ENCODE data around the gene CLPTM1.
A peak's percentile ranks its signal among the peaks of the same experiment; 100 is the strongest.

CLPTM1 gene, protein sequence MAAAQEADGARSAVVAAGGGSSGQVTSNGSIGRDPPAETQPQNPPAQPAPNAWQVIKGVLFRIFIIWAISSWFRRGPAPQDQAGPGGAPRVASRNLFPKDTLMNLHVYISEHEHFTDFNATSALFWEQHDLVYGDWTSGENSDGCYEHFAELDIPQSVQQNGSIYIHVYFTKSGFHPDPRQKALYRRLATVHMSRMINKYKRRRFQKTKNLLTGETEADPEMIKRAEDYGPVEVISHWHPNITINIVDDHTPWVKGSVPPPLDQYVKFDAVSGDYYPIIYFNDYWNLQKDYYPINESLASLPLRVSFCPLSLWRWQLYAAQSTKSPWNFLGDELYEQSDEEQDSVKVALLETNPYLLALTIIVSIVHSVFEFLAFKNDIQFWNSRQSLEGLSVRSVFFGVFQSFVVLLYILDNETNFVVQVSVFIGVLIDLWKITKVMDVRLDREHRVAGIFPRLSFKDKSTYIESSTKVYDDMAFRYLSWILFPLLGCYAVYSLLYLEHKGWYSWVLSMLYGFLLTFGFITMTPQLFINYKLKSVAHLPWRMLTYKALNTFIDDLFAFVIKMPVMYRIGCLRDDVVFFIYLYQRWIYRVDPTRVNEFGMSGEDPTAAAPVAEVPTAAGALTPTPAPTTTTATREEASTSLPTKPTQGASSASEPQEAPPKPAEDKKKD

DNA sequence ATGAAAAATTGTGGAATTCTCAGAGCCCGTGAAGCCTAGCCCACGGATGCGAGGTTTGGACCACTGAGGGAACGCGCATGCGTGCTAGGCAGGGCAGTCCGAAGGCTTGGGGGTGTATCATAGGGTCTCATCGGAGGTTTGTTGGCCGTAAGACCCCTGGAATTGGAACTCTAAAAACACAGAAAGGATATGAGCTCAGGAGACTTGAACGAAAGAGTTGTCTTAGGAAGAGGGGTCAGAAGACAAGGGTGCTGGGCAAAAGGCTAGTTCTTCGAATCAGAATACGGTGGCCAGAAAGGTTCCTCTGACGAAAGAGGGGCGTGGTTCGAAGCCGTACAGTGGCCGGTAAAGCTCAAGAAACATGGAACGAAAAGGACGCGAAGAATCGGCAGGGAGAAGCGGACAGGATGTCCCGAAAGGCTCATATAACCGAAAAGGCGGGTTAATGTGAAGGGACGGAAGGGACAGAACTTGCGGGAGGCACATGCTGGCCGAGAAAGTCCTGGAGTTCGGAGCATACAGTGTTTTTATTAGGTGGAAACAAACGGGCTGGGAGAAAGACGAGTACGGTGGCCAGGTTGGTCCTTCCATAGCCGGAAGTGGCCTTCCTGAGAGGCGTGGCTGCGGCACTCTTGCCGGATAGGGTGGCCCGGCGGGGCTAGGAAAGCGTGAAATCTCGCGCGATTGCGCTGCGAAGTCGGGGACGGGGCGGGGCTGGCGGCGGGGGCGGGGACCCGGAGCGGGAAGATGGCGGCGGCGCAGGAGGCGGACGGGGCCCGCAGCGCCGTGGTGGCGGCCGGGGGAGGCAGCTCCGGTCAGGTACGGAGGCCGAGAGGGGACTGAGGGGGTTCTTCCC is at the start of gene CLPTM1:
CLPTM1 (plus strand) TSS at position 732 of the 856 bp plus-strand sequence; CDS start at position 748, 16 bp downstream.
- Histone ChIP-seq H3K9me3 (ENCODE audit: severe bottlenecking) (no peaks in the 10 kb centered on the region), H3K36me3 (peaks cover 11% of the 10 kb centered on the region), H3K27me3 (ENCODE audit: insufficient read depth, low read depth, severe bottlenecking) (no peaks in the 10 kb centered on the region), H3K27ac (peak within 1 kb of the TSS; percentile 91), H3K4me3 (ENCODE audit: low read depth, low read length) (peak within 1 kb of the TSS; percentile 94)
- DNase-seq, result peak; percentile 96
- TF ChIP-seq CTCF (IDR thresholded peaks at IDR 0.05; ENCODE audit: low read depth, low read length), result no peak

- peaks cover 16% of the 10 kb centered on the region for H3K36me3 ChIP-seq
- DNase-seq, result peak; percentile 45
- no peaks in the 10 kb centered on the region for H3K9me3 ChIP-seq (ENCODE audit: severe bottlenecking)
- H3K27me3 ChIP-seq (ENCODE audit: insufficient read depth, low read depth, severe bottlenecking), result no peaks in the 10 kb centered on the region
- H3K27ac ChIP-seq, result peak within 1 kb of the TSS; percentile 47
- peak within 1 kb of the TSS; percentile 54 for H3K4me3 ChIP-seq (ENCODE audit: low read depth, low read length)
- no peak for TF ChIP-seq CTCF (IDR thresholded peaks at IDR 0.05; ENCODE audit: low read depth, low read length)
Measured at GRCh38 chr19:44905437-44906160, 49.6 kb upstream of the CLPTM1 start, which contains the start of gene APOE. Gene APOE (plus strand): TSS chr19:44905796. CDS start chr19:44906625, 829 bp downstream.

DNA sequence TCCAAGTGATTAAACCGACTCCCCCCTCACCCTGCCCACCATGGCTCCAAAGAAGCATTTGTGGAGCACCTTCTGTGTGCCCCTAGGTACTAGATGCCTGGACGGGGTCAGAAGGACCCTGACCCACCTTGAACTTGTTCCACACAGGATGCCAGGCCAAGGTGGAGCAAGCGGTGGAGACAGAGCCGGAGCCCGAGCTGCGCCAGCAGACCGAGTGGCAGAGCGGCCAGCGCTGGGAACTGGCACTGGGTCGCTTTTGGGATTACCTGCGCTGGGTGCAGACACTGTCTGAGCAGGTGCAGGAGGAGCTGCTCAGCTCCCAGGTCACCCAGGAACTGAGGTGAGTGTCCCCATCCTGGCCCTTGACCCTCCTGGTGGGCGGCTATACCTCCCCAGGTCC is 47.6 kb upstream of the CLPTM1 start:
- DNase-seq, result no peak
- Histone ChIP-seq H3K4me3 (ENCODE audit: low read depth, low read length) (no peak overlapping the region), H3K27ac (no peak overlapping the region), H3K27me3 (ENCODE audit: insufficient read depth, low read depth, severe bottlenecking) (no peaks in the 10 kb centered on the region), H3K9me3 (ENCODE audit: severe bottlenecking) (no peaks in the 10 kb centered on the region), H3K36me3 (peaks cover 3% of the 10 kb centered on the region; the same call in 1 of the 2 replicates)
- no peak for TF ChIP-seq CTCF (IDR thresholded peaks at IDR 0.05; ENCODE audit: low read depth, low read length)

DNA sequence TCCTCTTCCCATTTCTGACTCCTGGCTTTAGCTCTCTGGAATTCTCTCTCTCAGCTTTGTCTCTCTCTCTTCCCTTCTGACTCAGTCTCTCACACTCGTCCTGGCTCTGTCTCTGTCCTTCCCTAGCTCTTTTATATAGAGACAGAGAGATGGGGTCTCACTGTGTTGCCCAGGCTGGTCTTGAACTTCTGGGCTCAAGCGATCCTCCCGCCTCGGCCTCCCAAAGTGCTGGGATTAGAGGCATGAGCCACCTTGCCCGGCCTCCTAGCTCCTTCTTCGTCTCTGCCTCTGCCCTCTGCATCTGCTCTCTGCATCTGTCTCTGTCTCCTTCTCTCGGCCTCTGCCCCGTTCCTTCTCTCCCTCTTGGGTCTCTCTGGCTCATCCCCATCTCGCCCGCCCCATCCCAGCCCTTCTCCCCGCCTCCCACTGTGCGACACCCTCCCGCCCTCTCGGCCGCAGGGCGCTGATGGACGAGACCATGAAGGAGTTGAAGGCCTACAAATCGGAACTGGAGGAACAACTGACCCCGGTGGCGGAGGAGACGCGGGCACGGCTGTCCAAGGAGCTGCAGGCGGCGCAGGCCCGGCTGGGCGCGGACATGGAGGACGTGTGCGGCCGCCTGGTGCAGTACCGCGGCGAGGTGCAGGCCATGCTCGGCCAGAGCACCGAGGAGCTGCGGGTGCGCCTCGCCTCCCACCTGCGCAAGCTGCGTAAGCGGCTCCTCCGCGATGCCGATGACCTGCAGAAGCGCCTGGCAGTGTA is 46.9 kb upstream of the CLPTM1 start:
- no peak for DNase-seq
- Histone ChIP-seq H3K36me3 (no peaks in the 10 kb centered on the region), H3K9me3 (ENCODE audit: severe bottlenecking) (no peaks in the 10 kb centered on the region), H3K4me3 (ENCODE audit: low read depth, low read length) (no peak overlapping the region), H3K27ac (no peak overlapping the region), H3K27me3 (ENCODE audit: insufficient read depth, low read depth, severe bottlenecking) (no peaks in the 10 kb centered on the region)
- TF ChIP-seq CTCF (IDR thresholded peaks at IDR 0.05; ENCODE audit: low read depth, low read length), result no peak

Measured in WERI-Rb-1 (cell line).